GM23338 (cell line): ENCODE measurements around the gene ZEB1. TPM values are rescaled to one million over a fixed set of nuclear protein-coding genes. Genes with fewer than 3 reads are reported as not detected.

Source experiments
- ATAC-seq: fragments of 200-7000 bp; cut with Tn5 transposase; 3 replicates; pipeline ENCODE4 v1.9.1; 2020
- DNase-seq: peaks from one replicate; pipeline ENCODE4 v3.0.0-alpha.2; 2015; ENCODE audit warnings: low spot score
- H2AFZ ChIP-seq: fragments of 200-600 bp; sonication (generic); 2 replicates; pipeline ENCODE4 v1.8.0; 2016; ENCODE audit warnings: antibody characterized with exemption, mild to moderate bottlenecking, moderate library complexity
- H3F3A ChIP-seq: fragments of 200-600 bp; sonication (generic); replicated peaks from 2 replicates; pipeline ENCODE4 v1.8.0; 2017; ENCODE audit warnings: antibody characterized with exemption, mixed run types, low read depth
- H3K27ac ChIP-seq: fragments of 200-600 bp; sonication (generic); 2 replicates; pipeline ENCODE4 v1.6.1; 2016; ENCODE audit warnings: low read depth
- H3K27me3 ChIP-seq: fragments of 200-600 bp; sonication (generic); 2 replicates; pipeline ENCODE4 v1.8.0; 2016; ENCODE audit warnings: mild to moderate bottlenecking, mixed run types, moderate library complexity; ENCODE audit not compliant: insufficient read depth
- H3K36me3 ChIP-seq: fragments of 200-600 bp; sonication (generic); 2 replicates; pipeline ENCODE4 v1.8.0; 2016; ENCODE audit warnings: mild to moderate bottlenecking; ENCODE audit not compliant: insufficient read depth
- H3K4me1 ChIP-seq: fragments of 200-600 bp; sonication (generic); 2 replicates; pipeline ENCODE4 v1.8.0; 2016; ENCODE audit warnings: mild to moderate bottlenecking, moderate library complexity; ENCODE audit not compliant: insufficient read depth
- H3K4me2 ChIP-seq: fragments of 200-600 bp; sonication (generic); 2 replicates; pipeline ENCODE4 v1.7.1; 2017; ENCODE audit warnings: mixed run types
- H3K4me3 ChIP-seq: fragments of 200-600 bp; sonication (generic); 2 replicates; pipeline ENCODE4 v1.6.1; 2016; ENCODE audit warnings: mixed run types
- H3K79me2 ChIP-seq: fragments of 200-600 bp; sonication (generic); replicated peaks from 2 replicates; pipeline ENCODE4 v1.8.0; 2017; ENCODE audit warnings: mild to moderate bottlenecking; ENCODE audit not compliant: insufficient read depth
- H3K9me2 ChIP-seq: fragments of 200-600 bp; sonication (generic); 2 replicates; pipeline ENCODE4 v1.8.0; 2017; ENCODE audit not compliant: insufficient read depth
- H4K20me1 ChIP-seq: fragments of 200-600 bp; sonication (generic); replicated peaks from 2 replicates; pipeline ENCODE4 v1.8.0; 2017; ENCODE audit warnings: mild to moderate bottlenecking; ENCODE audit not compliant: insufficient read depth
- H3K27ac Mint-ChIP-seq: 2 replicates; pipeline ENCODE4 v1.8.0; 2020; ENCODE audit warnings: inconsistent platforms, mild to moderate bottlenecking, moderate library complexity, mixed read lengths
- H3K27me3 Mint-ChIP-seq: 3 replicates; pipeline ENCODE4 v1.8.0; 2022; ENCODE audit warnings: low read depth, mild to moderate bottlenecking, moderate library complexity, mixed read lengths, inconsistent platforms; ENCODE audit not compliant: insufficient read depth, poor library complexity
- H3K36me3 Mint-ChIP-seq: 3 replicates; pipeline ENCODE4 v1.8.0; 2021; ENCODE audit warnings: low read depth, mild to moderate bottlenecking, inconsistent platforms, moderate library complexity, mixed read lengths
- H3K4me1 Mint-ChIP-seq: 3 replicates; pipeline ENCODE4 v1.8.0; 2020; ENCODE audit warnings: mild to moderate bottlenecking, inconsistent platforms, mixed read lengths
- H3K4me3 Mint-ChIP-seq: 3 replicates; pipeline ENCODE4 v1.8.0; 2021; ENCODE audit warnings: moderate library complexity, mild to moderate bottlenecking, inconsistent platforms, mixed read lengths
- H3K9me3 Mint-ChIP-seq: 3 replicates; pipeline ENCODE4 v1.8.0; 2020; ENCODE audit warnings: moderate library complexity, mild to moderate bottlenecking, inconsistent platforms, mixed read lengths
- CREB1 ChIP-seq: fragments of 250-450 bp; sonication (Bioruptor Pico); IDR thresholded peaks from 2 replicates; pipeline ENCODE4 v1.5.0; 2020; ENCODE audit warnings: low read depth, mild to moderate bottlenecking, moderate library complexity
- EZH2 ChIP-seq: fragments of 200-600 bp; sonication (generic); IDR thresholded peaks from one replicate; pipeline ENCODE4 v1.8.0; 2017; ENCODE audit warnings: antibody characterized with exemption, mild to moderate bottlenecking, low read depth; ENCODE audit not compliant: unreplicated experiment
- EZH2phosphoT487 ChIP-seq: fragments of 200-600 bp; sonication (generic); IDR thresholded peaks from one replicate; pipeline ENCODE4 v1.8.1; 2018; ENCODE audit warnings: antibody characterized with exemption; ENCODE audit not compliant: unreplicated experiment
- JUNB ChIP-seq: IDR thresholded peaks from one replicate; pipeline ENCODE4 v1.6.1; 2016; ENCODE audit warnings: antibody characterized with exemption; ENCODE audit not compliant: unreplicated experiment
- POLR2AphosphoS5 ChIP-seq: IDR thresholded peaks from 2 replicates; pipeline ENCODE4 v1.6.1; 2016; ENCODE audit warnings: antibody characterized with exemption, low read depth
- STAT1 ChIP-seq: IDR thresholded peaks from one replicate; pipeline ENCODE4 v1.6.1; 2016; ENCODE audit warnings: antibody characterized with exemption; ENCODE audit not compliant: unreplicated experiment
- ZNF114 ChIP-seq: fragments of 250-450 bp; sonication (Bioruptor Pico); IDR thresholded peaks from 2 replicates; pipeline ENCODE4 v1.5.0; 2020; ENCODE audit warnings: mild to moderate bottlenecking, moderate library complexity
- ZNF331 ChIP-seq: fragments of 250-450 bp; sonication (Bioruptor Pico); IDR thresholded peaks from 2 replicates; pipeline ENCODE4 v1.5.0; 2020; ENCODE audit warnings: low read depth, mild to moderate bottlenecking, moderate library complexity
- polyA plus RNA-seq: library from polyadenylated mRNA; unstranded; fragments of >200 nt; fragmentation: Nextera tagmentation; extraction: Ambion mirVana; gene quantifications from 2 replicates; pipeline ENCODE4 v1.2.1, GENCODE V29; 2016
- total RNA-seq: library from RNA; depleted of rRNA; stranded (reverse); fragments of >200 nt; shearing (Covaris generic); gene quantifications from 2 replicates; pipeline ENCODE4 v1.2.3, GENCODE V29; 2014
- TF ChIP-seq, protein P1 (sequence below): IDR thresholded peaks from 2 replicates; pipeline ENCODE4 v1.6.1; 2016; ENCODE audit warnings: antibody characterized with exemption
- TF ChIP-seq, protein P2 (sequence below), 2 experiments: fragments of 200-600 bp in 1 of 2; sonication (generic) in 1 of 2; conservative IDR thresholded peaks; 2 replicates each; pipeline versions ENCODE4 v1.5.1 to v1.6.1; 2016 to 2017; ENCODE audit warnings: antibody characterized with exemption in 2 of 2, low read depth in 2 of 2, mild to moderate bottlenecking in 2 of 2, moderate library complexity in 1 of 2
- TF ChIP-seq, protein P3 (sequence below): IDR thresholded peaks from one replicate; pipeline ENCODE4 v1.6.1; 2018; ENCODE audit warnings: antibody characterized with exemption; ENCODE audit not compliant: unreplicated experiment
- TF ChIP-seq, protein P4 (sequence below): fragments of 250-450 bp; sonication (Bioruptor Pico); IDR thresholded peaks from 2 replicates; pipeline ENCODE4 v1.5.0; 2020; ENCODE audit warnings: mild to moderate bottlenecking, moderate library complexity

Gene ZEB1
- total and polyA plus RNA-seq, 2 experiments from 2014 or later: 0.16 to 0.45 TPM

DNA sequence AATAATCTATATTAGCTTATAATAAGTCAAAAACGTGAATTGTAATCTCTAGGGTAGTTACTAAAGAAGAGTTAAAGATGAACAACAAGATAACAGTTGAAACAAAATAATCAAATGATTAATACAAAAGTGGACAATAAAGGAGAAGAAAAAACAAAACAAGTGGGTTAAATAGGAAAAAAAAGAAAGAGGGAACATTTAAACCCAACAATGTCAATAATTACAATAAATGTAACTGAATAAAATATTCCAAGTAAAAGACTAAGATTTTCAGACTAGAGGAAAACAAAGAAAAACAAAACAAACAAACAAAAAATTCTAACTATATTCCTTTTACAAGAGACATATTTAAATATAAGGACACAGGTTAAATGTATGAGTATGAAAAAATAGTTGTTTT, 38.0 kb upstream of the ZEB1 start (continued):
- TF ChIP-seq, protein P1, sequence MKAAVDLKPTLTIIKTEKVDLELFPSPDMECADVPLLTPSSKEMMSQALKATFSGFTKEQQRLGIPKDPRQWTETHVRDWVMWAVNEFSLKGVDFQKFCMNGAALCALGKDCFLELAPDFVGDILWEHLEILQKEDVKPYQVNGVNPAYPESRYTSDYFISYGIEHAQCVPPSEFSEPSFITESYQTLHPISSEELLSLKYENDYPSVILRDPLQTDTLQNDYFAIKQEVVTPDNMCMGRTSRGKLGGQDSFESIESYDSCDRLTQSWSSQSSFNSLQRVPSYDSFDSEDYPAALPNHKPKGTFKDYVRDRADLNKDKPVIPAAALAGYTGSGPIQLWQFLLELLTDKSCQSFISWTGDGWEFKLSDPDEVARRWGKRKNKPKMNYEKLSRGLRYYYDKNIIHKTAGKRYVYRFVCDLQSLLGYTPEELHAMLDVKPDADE: no peak
- TF ChIP-seq ZNF331 (CRISPR knock-in tag) (no peak), JUNB (no peak), EZH2 (no peak)

DNA sequence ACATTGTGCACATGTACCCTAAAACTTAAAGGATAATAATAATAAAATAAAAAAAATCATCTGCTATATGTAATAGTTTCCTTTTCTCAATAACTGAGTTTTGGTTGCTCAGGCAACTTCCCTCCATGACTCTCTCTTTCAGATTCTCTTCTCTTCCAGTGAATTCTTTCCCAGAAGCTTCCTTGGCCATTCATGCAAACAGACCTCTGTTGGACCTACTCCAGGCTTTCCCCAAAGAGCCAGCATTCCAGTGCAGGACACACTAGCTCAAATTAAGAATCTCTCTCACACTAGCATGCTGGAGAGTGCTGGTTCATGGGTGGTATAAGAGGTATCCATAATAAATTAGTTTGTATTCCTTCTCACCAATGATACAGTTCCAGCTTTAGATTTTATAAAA, 31.0 kb upstream of the ZEB1 start:
- H3K4me2 ChIP-seq: no peak overlapping the region
- Mint-ChIP-seq H3K27me3 (no peaks in the 10 kb centered on the region), H3K4me1 (0 out of 3 replicates have a peak, but pooled peaks cover 2% of the 10 kb centered on the region), H3K36me3 (no peaks in the 10 kb centered on the region), H3K9me3 (no peaks in the 10 kb centered on the region; the same call in 2 of the 3 replicates), H3K27ac (no peak overlapping the region), H3K4me3 (no peak overlapping the region)
- ATAC-seq (no peak), DNase-seq (no peak)
- H3K4me3 ChIP-seq: no peak overlapping the region
- H3K4me1 ChIP-seq: no peaks in the 10 kb centered on the region
- no peak overlapping the region for H2AFZ ChIP-seq
- H3K36me3 ChIP-seq: no peaks in the 10 kb centered on the region
- no peaks in the 10 kb centered on the region for H3K27me3 ChIP-seq
- no peak overlapping the region for H3K27ac ChIP-seq
- H3K79me2 ChIP-seq: no peaks in the 10 kb centered on the region
- H4K20me1 ChIP-seq: no peaks in the 10 kb centered on the region
- no peaks in the 10 kb centered on the region for H3K9me2 ChIP-seq
- H3F3A ChIP-seq: no peaks in the 10 kb centered on the region
- no peak for TF ChIP-seq STAT1
- TF ChIP-seq, protein P1: no peak
- TF ChIP-seq ZNF114: no peak
- no peak for TF ChIP-seq EZH2phosphoT487
- no peak for TF ChIP-seq CREB1 (CRISPR knock-in tag)
- no peak for TF ChIP-seq JUNB
- TF ChIP-seq EZH2: no peak
- TF ChIP-seq, protein P2, sequence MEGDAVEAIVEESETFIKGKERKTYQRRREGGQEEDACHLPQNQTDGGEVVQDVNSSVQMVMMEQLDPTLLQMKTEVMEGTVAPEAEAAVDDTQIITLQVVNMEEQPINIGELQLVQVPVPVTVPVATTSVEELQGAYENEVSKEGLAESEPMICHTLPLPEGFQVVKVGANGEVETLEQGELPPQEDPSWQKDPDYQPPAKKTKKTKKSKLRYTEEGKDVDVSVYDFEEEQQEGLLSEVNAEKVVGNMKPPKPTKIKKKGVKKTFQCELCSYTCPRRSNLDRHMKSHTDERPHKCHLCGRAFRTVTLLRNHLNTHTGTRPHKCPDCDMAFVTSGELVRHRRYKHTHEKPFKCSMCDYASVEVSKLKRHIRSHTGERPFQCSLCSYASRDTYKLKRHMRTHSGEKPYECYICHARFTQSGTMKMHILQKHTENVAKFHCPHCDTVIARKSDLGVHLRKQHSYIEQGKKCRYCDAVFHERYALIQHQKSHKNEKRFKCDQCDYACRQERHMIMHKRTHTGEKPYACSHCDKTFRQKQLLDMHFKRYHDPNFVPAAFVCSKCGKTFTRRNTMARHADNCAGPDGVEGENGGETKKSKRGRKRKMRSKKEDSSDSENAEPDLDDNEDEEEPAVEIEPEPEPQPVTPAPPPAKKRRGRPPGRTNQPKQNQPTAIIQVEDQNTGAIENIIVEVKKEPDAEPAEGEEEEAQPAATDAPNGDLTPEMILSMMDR (conservative IDR thresholded peaks at IDR 0.05; ENCODE audit: low read depth in 2 of 2): no peak
- TF ChIP-seq POLR2AphosphoS5: no peak
- TF ChIP-seq, protein P3, sequence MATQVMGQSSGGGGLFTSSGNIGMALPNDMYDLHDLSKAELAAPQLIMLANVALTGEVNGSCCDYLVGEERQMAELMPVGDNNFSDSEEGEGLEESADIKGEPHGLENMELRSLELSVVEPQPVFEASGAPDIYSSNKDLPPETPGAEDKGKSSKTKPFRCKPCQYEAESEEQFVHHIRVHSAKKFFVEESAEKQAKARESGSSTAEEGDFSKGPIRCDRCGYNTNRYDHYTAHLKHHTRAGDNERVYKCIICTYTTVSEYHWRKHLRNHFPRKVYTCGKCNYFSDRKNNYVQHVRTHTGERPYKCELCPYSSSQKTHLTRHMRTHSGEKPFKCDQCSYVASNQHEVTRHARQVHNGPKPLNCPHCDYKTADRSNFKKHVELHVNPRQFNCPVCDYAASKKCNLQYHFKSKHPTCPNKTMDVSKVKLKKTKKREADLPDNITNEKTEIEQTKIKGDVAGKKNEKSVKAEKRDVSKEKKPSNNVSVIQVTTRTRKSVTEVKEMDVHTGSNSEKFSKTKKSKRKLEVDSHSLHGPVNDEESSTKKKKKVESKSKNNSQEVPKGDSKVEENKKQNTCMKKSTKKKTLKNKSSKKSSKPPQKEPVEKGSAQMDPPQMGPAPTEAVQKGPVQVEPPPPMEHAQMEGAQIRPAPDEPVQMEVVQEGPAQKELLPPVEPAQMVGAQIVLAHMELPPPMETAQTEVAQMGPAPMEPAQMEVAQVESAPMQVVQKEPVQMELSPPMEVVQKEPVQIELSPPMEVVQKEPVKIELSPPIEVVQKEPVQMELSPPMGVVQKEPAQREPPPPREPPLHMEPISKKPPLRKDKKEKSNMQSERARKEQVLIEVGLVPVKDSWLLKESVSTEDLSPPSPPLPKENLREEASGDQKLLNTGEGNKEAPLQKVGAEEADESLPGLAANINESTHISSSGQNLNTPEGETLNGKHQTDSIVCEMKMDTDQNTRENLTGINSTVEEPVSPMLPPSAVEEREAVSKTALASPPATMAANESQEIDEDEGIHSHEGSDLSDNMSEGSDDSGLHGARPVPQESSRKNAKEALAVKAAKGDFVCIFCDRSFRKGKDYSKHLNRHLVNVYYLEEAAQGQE: no peak
- TF ChIP-seq, protein P4, sequence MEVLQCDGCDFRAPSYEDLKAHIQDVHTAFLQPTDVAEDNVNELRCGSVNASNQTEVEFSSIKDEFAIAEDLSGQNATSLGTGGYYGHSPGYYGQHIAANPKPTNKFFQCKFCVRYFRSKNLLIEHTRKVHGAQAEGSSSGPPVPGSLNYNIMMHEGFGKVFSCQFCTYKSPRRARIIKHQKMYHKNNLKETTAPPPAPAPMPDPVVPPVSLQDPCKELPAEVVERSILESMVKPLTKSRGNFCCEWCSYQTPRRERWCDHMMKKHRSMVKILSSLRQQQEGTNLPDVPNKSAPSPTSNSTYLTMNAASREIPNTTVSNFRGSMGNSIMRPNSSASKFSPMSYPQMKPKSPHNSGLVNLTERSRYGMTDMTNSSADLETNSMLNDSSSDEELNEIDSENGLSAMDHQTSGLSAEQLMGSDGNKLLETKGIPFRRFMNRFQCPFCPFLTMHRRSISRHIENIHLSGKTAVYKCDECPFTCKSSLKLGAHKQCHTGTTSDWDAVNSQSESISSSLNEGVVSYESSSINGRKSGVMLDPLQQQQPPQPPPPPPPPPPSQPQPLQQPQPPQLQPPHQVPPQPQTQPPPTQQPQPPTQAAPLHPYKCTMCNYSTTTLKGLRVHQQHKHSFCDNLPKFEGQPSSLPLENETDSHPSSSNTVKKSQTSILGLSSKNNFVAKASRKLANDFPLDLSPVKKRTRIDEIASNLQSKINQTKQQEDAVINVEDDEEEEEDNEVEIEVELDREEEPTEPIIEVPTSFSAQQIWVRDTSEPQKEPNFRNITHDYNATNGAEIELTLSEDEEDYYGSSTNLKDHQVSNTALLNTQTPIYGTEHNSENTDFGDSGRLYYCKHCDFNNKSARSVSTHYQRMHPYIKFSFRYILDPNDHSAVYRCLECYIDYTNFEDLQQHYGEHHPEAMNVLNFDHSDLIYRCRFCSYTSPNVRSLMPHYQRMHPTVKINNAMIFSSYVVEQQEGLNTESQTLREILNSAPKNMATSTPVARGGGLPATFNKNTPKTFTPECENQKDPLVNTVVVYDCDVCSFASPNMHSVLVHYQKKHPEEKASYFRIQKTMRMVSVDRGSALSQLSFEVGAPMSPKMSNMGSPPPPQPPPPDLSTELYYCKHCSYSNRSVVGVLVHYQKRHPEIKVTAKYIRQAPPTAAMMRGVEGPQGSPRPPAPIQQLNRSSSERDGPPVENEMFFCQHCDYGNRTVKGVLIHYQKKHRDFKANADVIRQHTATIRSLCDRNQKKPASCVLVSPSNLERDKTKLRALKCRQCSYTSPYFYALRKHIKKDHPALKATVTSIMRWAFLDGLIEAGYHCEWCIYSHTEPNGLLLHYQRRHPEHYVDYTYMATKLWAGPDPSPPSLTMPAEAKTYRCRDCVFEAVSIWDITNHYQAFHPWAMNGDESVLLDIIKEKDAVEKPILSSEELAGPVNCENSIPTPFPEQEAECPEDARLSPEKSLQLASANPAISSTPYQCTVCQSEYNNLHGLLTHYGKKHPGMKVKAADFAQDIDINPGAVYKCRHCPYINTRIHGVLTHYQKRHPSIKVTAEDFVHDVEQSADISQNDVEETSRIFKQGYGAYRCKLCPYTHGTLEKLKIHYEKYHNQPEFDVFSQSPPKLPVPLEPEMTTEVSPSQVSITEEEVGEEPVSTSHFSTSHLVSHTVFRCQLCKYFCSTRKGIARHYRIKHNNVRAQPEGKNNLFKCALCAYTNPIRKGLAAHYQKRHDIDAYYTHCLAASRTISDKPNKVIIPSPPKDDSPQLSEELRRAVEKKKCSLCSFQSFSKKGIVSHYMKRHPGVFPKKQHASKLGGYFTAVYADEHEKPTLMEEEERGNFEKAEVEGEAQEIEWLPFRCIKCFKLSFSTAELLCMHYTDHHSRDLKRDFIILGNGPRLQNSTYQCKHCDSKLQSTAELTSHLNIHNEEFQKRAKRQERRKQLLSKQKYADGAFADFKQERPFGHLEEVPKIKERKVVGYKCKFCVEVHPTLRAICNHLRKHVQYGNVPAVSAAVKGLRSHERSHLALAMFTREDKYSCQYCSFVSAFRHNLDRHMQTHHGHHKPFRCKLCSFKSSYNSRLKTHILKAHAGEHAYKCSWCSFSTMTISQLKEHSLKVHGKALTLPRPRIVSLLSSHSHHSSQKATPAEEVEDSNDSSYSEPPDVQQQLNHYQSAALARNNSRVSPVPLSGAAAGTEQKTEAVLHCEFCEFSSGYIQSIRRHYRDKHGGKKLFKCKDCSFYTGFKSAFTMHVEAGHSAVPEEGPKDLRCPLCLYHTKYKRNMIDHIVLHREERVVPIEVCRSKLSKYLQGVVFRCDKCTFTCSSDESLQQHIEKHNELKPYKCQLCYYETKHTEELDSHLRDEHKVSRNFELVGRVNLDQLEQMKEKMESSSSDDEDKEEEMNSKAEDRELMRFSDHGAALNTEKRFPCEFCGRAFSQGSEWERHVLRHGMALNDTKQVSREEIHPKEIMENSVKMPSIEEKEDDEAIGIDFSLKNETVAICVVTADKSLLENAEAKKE (CRISPR knock-in tag): no peak
